GM12878 (cell line): ENCODE results near the gene IL17RE. TPM values are rescaled to one million over a fixed set of nuclear protein-coding genes. Genes with fewer than 3 reads are reported as not detected.

Experiments
- ATAC-seq: fragments of 200-7000 bp; cut with Tn5 transposase; 3 replicates; pipeline ENCODE4 v1.9.1; 2020; ENCODE audit warnings: mild to moderate bottlenecking, moderate library complexity
- BruUV-seq: library from RNA; stranded (reverse); fragments of 400-500 nt; replicated peaks from 2 replicates; lab custom pipeline; 2021; lab: Mats Ljungman, UMichigan
- CTCF ChIA-PET: fragments of 300-600 bp; sonication (Branson Sonifier 250); formaldehyde crosslinking; extraction: SDS; loops from one replicate; lab custom pipeline; 2021; ENCODE audit warnings: inconsistent platforms; lab: Yijun Ruan, JAX
- POLR2A ChIA-PET: fragments of 350-600 bp; formaldehyde crosslinking; extraction: SDS; loops from one replicate; lab custom pipeline; 2021; ENCODE audit warnings: inconsistent platforms; lab: Charles Lee
- RAD21 ChIA-PET: fragments of 300-600 bp; sonication (Branson Sonifier 250); formaldehyde crosslinking; loops from one replicate; lab custom pipeline; 2023; ENCODE audit warnings: antibody characterized with exemption; ENCODE audit not compliant: unreplicated experiment; lab: Charles Lee
- SMC1A ChIA-PET: fragments of 300-600 bp; sonication (Branson Sonifier 250); formaldehyde crosslinking; loops from one replicate; lab custom pipeline; 2023; ENCODE audit not compliant: unreplicated experiment, uncharacterized antibody; lab: Charles Lee
- DNase-seq: peaks from one replicate; pipeline ENCODE4 v3.0.0-alpha.2; 2011; ENCODE audit warnings: low read depth, low spot score
- FAIRE-seq: peaks from 3 replicates; lab custom pipeline; 2011; peaks lifted over from hg19 to GRCh38; lab: Jason Lieb, UNC
- H2AFZ ChIP-seq: 2 replicates; pipeline ENCODE4 v1.6.0; 2011; ENCODE audit warnings: low read depth, low read length, control low read depth; ENCODE audit not compliant: control insufficient read depth
- H3K27ac ChIP-seq: 2 replicates; pipeline ENCODE4 v1.5.1; 2011; ENCODE audit warnings: control low read depth; ENCODE audit not compliant: control insufficient read depth, insufficient read depth
- H3K27me3 ChIP-seq, 2 experiments: replicated peaks in 1 of 2; 2 replicates each; pipeline versions ENCODE4 v1.6.0 to v1.6.1; 2011; ENCODE audit warnings: low read length in 1 of 2; ENCODE audit not compliant: control insufficient read depth in 2 of 2, insufficient read depth in 2 of 2
- H3K36me3 ChIP-seq, 2 experiments: 2 replicates each; pipeline ENCODE4 v1.5.1; 2011; ENCODE audit warnings: low read length in 1 of 2; ENCODE audit not compliant: control insufficient read depth in 2 of 2, insufficient read depth in 2 of 2
- H3K4me1 ChIP-seq: 2 replicates; pipeline ENCODE4 v1.6.1; 2011; ENCODE audit warnings: mild to moderate bottlenecking, low read length, moderate library complexity, mixed read lengths; ENCODE audit not compliant: control insufficient read depth, insufficient read depth
- H3K4me2 ChIP-seq: 2 replicates; pipeline ENCODE4 v1.6.0; 2011; ENCODE audit warnings: control low read depth; ENCODE audit not compliant: control insufficient read depth, insufficient read depth
- H3K4me3 ChIP-seq: fragments of 200-600 bp; sonication (generic); 2 replicates; pipeline ENCODE4 v1.5.1; 2016
- H3K79me2 ChIP-seq: 2 replicates; pipeline ENCODE4 v1.6.0; 2011; ENCODE audit warnings: low read length; ENCODE audit not compliant: control insufficient read depth, insufficient read depth
- H3K9ac ChIP-seq: 2 replicates; pipeline ENCODE4 v1.8.0; 2011; ENCODE audit warnings: low read length, control low read depth, mixed read lengths; ENCODE audit not compliant: control insufficient read depth, insufficient read depth
- H3K9me3 ChIP-seq: replicated peaks from 3 replicates; pipeline ENCODE4 v1.5.1; 2011; ENCODE audit warnings: mild to moderate bottlenecking, low read length; ENCODE audit not compliant: control insufficient read depth, insufficient read depth
- H4K20me1 ChIP-seq: 2 replicates; pipeline ENCODE4 v1.6.0; 2011; ENCODE audit not compliant: control insufficient read depth, insufficient read depth
- ASH2L ChIP-seq: fragments of 300-600, 200-600 bp; sonication (generic); IDR thresholded peaks from 2 replicates; pipeline ENCODE4 v1.6.1; 2017; ENCODE audit warnings: low read depth, mild to moderate bottlenecking, borderline replicate concordance
- CBX3 ChIP-seq: fragments of 200-600 bp; sonication (generic); IDR thresholded peaks from 2 replicates; pipeline ENCODE4 v1.6.1; 2016; ENCODE audit warnings: low read depth, borderline replicate concordance
- HCFC1 ChIP-seq: fragments of 150-350 bp; IDR thresholded peaks from 2 replicates; pipeline ENCODE4 v1.6.1; 2014; ENCODE audit warnings: low read length
- HDAC2 ChIP-seq: fragments of 200-600 bp; sonication (generic); IDR thresholded peaks from 2 replicates; pipeline ENCODE4 v1.6.1; 2017
- IRF4 ChIP-seq: IDR thresholded peaks from 2 replicates; pipeline ENCODE4 v1.6.1; 2011; ENCODE audit warnings: low read depth, low read length
- MTA2 ChIP-seq: fragments of 450-650 bp; IDR thresholded peaks from 2 replicates; pipeline ENCODE4 v1.6.1; 2016; ENCODE audit warnings: low read depth, mild to moderate bottlenecking, moderate library complexity
- NFXL1 ChIP-seq: fragments of 450-650 bp; IDR thresholded peaks from 2 replicates; pipeline ENCODE4 v1.6.1; 2017; ENCODE audit warnings: antibody characterized with exemption, mild to moderate bottlenecking, borderline replicate concordance
- NFYB ChIP-seq: IDR thresholded peaks from 2 replicates; pipeline ENCODE4 v1.6.1; 2011; ENCODE audit warnings: low read depth, mild to moderate bottlenecking, low read length, improper control_type of control experiment, moderate library complexity; ENCODE audit not compliant: insufficient read depth
- NR2F1 ChIP-seq: fragments of 450-650 bp; conservative IDR thresholded peaks from 2 replicates; pipeline ENCODE4 v1.6.1; 2017; ENCODE audit warnings: mild to moderate bottlenecking
- POLR2AphosphoS2 ChIP-seq: IDR thresholded peaks from 2 replicates; pipeline ENCODE4 v1.6.1; 2011; ENCODE audit warnings: low read depth, mild to moderate bottlenecking, low read length, improper control_type of control experiment, moderate library complexity
- RELB ChIP-seq: fragments of 450-650 bp; IDR thresholded peaks from 2 replicates; pipeline ENCODE4 v1.6.1; 2017; ENCODE audit warnings: low read depth, mild to moderate bottlenecking, moderate library complexity
- SREBF2 ChIP-seq: IDR thresholded peaks from 2 replicates; pipeline ENCODE4 v1.6.1; 2012; ENCODE audit warnings: mild to moderate bottlenecking, low read length
- USF1 ChIP-seq: IDR thresholded peaks from 2 replicates; pipeline ENCODE4 v1.6.1; 2011; ENCODE audit warnings: borderline replicate concordance, low read depth, mild to moderate bottlenecking, moderate library complexity, mixed read lengths, low read length; ENCODE audit not compliant: insufficient read depth; ENCODE audit errors: extremely low read length
- ZNF24 ChIP-seq: fragments of 450-650 bp; IDR thresholded peaks from 2 replicates; pipeline ENCODE4 v1.6.1; 2017; ENCODE audit warnings: antibody characterized with exemption, mild to moderate bottlenecking
- WGBS: methylation state at CpG from one replicate; pipeline ENCODE4 v1.1.6; 2016; ENCODE audit warnings: low lambda C conversion rate; ENCODE audit not compliant: insufficient replicate concordance, insufficient coverage; ENCODE audit errors: missing lambda C conversion rate; 5-methylcytosine and 5-hydroxymethylcytosine counted together
- in situ Hi-C: fragments of 300-500 bp; cut with MboI; formaldehyde crosslinking; loops from 9 replicates; pipeline ENCODE4 v1.14.3; 2018; ENCODE audit warnings: mixed read lengths
- intact Hi-C: fragments of 100-400 bp; cut with micrococcal nuclease; formaldehyde crosslinking; loops from one replicate; pipeline ENCODE4 v1.14.2; 2022; ENCODE audit not compliant: unreplicated experiment
- polyA plus RNA-seq, 11 experiments: library from polyadenylated mRNA; depleted of rRNA in 4 of 11; unstranded in 6 of 11; stranded (reverse) in 5 of 11; fragments of >200 nt; fragmentation: Nextera tagmentation in 4 of 11; fragmentation: Illumina TruSeq in 1 of 11; extraction: Ambion mirVana in 4 of 11; extraction: Trizol in 1 of 11; gene quantifications; 1 replicate in 1 of 11; 2 replicates in 10 of 11; pipeline versions ENCODE4 v1.2.1 to v1.2.3, GENCODE V29; 2011 to 2016; ENCODE audit warnings: inconsistent platforms in 2 of 11, missing spikeins in 2 of 11, low read depth in 1 of 11
- total RNA-seq, 4 experiments: library from RNA; depleted of rRNA in 3 of 4; stranded (reverse); fragments of >200 nt in 3 of 4; fragmentation: Illumina TruSeq in 1 of 4; extraction: Trizol in 1 of 4; gene quantifications; 2 replicates each; pipeline versions ENCODE4 v1.2.1 to v1.2.3, GENCODE V29; 2013 to 2021
- TF ChIP-seq, protein P1 (sequence below): fragments of 450-650 bp; IDR thresholded peaks from 2 replicates; pipeline ENCODE4 v1.6.1; 2016; ENCODE audit warnings: mild to moderate bottlenecking
- TF ChIP-seq, protein P2 (sequence below): IDR thresholded peaks from 2 replicates; pipeline ENCODE4 v1.6.1; 2011; ENCODE audit warnings: borderline replicate concordance, low read depth, mild to moderate bottlenecking, moderate library complexity, low read length; ENCODE audit not compliant: insufficient read depth, poor library complexity, severe bottlenecking

IL17RE gene
- total and polyA plus RNA-seq, 10 of the 15 experiments (the other 5 are each of a cell fraction or from before 2014, with no cell fraction given), result 0.04 to 0.51 (median 0.12) TPM; not detected in 2

GRCh38 chr3:9917820-9918219, 15.2 kb downstream of the IL17RE start (continued):
- TF ChIP-seq NR2F1 (no peak), NFYB (no peak), ASH2L (no peak), CBX3 (no peak), MTA2 (no peak), ZNF24 (no peak), POLR2AphosphoS2 (no peak)

- BruUV-seq, result no TSS peak
- Histone ChIP-seq H3K9ac (no peak overlapping the region), H3K36me3 (no peaks in the 10 kb centered on the region), H3K9me3 (no peaks in the 10 kb centered on the region), H3K4me3 (no peak overlapping the region)
- RAD21 ChIA-PET, result no interaction called here
- TF ChIP-seq, protein P1, sequence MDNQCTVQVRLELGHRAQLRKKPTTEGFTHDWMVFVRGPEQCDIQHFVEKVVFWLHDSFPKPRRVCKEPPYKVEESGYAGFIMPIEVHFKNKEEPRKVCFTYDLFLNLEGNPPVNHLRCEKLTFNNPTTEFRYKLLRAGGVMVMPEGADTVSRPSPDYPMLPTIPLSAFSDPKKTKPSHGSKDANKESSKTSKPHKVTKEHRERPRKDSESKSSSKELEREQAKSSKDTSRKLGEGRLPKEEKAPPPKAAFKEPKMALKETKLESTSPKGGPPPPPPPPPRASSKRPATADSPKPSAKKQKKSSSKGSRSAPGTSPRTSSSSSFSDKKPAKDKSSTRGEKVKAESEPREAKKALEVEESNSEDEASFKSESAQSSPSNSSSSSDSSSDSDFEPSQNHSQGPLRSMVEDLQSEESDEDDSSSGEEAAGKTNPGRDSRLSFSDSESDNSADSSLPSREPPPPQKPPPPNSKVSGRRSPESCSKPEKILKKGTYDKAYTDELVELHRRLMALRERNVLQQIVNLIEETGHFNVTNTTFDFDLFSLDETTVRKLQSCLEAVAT, result no peak
- no peak for TF ChIP-seq USF1
- TF ChIP-seq, protein P2, sequence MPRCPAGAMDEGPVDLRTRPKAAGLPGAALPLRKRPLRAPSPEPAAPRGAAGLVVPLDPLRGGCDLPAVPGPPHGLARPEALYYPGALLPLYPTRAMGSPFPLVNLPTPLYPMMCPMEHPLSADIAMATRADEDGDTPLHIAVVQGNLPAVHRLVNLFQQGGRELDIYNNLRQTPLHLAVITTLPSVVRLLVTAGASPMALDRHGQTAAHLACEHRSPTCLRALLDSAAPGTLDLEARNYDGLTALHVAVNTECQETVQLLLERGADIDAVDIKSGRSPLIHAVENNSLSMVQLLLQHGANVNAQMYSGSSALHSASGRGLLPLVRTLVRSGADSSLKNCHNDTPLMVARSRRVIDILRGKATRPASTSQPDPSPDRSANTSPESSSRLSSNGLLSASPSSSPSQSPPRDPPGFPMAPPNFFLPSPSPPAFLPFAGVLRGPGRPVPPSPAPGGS, result no peak
- no peak for TF ChIP-seq IRF4
- TF ChIP-seq RELB, result no peak
- TF ChIP-seq HDAC2, result no peak
- no peak for TF ChIP-seq SREBF2
- TF ChIP-seq NFXL1, result no peak
- TF ChIP-seq HCFC1, result no peak
- TF ChIP-seq, all 136 proteins: peak for 0
- intact Hi-C loops (no loop called here), in situ Hi-C loops (no loop called here)
- Histone ChIP-seq H3K27me3 (peaks cover 0 to 2% of the 10 kb centered on the region in 2 experiments; a peak in 1 of 4 replicates), H2AFZ (no peak overlapping the region), H3K79me2 (no peaks in the 10 kb centered on the region), H4K20me1 (no peaks in the 10 kb centered on the region), H3K4me1 (peaks cover 10% of the 10 kb centered on the region), H3K27ac (no peak overlapping the region), H3K4me2 (no peak overlapping the region)
- DNase-seq, result no peak
- 61% methylated on average over 8 of the region's 8 CpGs for WGBS
- ChIA-PET SMC1A (no interaction called here), CTCF (no interaction called here), POLR2A (interaction anchor here (0.5 kb wide), 1 partner anchor 305 kb away, joined by 3 read pairs; no protein-coding TSS in a partner anchor)
- no peak for FAIRE-seq
- no peak for ATAC-seq
These were observed 15.8 kb downstream of the IL17RE start for GRCh38 chr3:9918261-9919038.
